SK-N-SH (cell line): Measurements from ENCODE around the gene SLC2A9.

Source experiments
- EZH2phosphoT487 ChIP-seq: fragments of 200-600 bp; sonication (generic); IDR thresholded peaks from 2 replicates; pipeline ENCODE4 v1.6.1; 2017; ENCODE audit warnings: low read depth, mixed run types, mild to moderate bottlenecking, antibody characterized with exemption, moderate library complexity, borderline replicate concordance
- FOSL2 ChIP-seq: IDR thresholded peaks from 2 replicates; pipeline ENCODE4 v1.4.0; 2012; ENCODE audit warnings: low read depth, mild to moderate bottlenecking, moderate library complexity, borderline replicate concordance
- GABPA ChIP-seq: IDR thresholded peaks from 2 replicates; pipeline ENCODE4 v1.4.0; 2012; ENCODE audit warnings: low read depth, mild to moderate bottlenecking
- JUND ChIP-seq: IDR thresholded peaks from 2 replicates; pipeline ENCODE4 v1.4.0; 2012
- MAX ChIP-seq: IDR thresholded peaks from 2 replicates; pipeline ENCODE4 v1.4.0; 2012; ENCODE audit warnings: low read depth
- RFX5 ChIP-seq: IDR thresholded peaks from 2 replicates; pipeline ENCODE4 v1.6.1; 2012; ENCODE audit warnings: mild to moderate bottlenecking, improper control_type of control experiment, low read length
- SIN3A ChIP-seq: IDR thresholded peaks from 2 replicates; pipeline ENCODE4 v1.6.1; 2012; ENCODE audit warnings: low read depth, mild to moderate bottlenecking, low read length, moderate library complexity, borderline replicate concordance
- TAF1 ChIP-seq: IDR thresholded peaks from 2 replicates; pipeline ENCODE4 v1.6.1; 2012; ENCODE audit warnings: low read depth, mild to moderate bottlenecking, low read length, moderate library complexity, borderline replicate concordance
- TF ChIP-seq, protein P1 (sequence below): fragments of 200-600 bp; sonication (generic); IDR thresholded peaks from 2 replicates; pipeline ENCODE4 v1.6.1; 2017; ENCODE audit warnings: antibody characterized with exemption, mild to moderate bottlenecking, moderate library complexity
- TF ChIP-seq, protein P2 (sequence below): IDR thresholded peaks from 2 replicates; pipeline ENCODE4 v1.4.0; 2012; ENCODE audit warnings: low read depth, borderline replicate concordance

GRCh38 chr4:10050261-10050661 is 29.0 kb upstream of the SLC2A9 start:
- no peak for TF ChIP-seq EZH2phosphoT487
- no peak for TF ChIP-seq MAX
- TF ChIP-seq SIN3A = no peak
- TF ChIP-seq, protein P1, sequence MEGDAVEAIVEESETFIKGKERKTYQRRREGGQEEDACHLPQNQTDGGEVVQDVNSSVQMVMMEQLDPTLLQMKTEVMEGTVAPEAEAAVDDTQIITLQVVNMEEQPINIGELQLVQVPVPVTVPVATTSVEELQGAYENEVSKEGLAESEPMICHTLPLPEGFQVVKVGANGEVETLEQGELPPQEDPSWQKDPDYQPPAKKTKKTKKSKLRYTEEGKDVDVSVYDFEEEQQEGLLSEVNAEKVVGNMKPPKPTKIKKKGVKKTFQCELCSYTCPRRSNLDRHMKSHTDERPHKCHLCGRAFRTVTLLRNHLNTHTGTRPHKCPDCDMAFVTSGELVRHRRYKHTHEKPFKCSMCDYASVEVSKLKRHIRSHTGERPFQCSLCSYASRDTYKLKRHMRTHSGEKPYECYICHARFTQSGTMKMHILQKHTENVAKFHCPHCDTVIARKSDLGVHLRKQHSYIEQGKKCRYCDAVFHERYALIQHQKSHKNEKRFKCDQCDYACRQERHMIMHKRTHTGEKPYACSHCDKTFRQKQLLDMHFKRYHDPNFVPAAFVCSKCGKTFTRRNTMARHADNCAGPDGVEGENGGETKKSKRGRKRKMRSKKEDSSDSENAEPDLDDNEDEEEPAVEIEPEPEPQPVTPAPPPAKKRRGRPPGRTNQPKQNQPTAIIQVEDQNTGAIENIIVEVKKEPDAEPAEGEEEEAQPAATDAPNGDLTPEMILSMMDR = no peak
- TF ChIP-seq GABPA = no peak
- no peak for TF ChIP-seq FOSL2
- TF ChIP-seq TAF1 = no peak
- TF ChIP-seq RFX5 = no peak
- TF ChIP-seq JUND = no peak
- TF ChIP-seq, protein P2, sequence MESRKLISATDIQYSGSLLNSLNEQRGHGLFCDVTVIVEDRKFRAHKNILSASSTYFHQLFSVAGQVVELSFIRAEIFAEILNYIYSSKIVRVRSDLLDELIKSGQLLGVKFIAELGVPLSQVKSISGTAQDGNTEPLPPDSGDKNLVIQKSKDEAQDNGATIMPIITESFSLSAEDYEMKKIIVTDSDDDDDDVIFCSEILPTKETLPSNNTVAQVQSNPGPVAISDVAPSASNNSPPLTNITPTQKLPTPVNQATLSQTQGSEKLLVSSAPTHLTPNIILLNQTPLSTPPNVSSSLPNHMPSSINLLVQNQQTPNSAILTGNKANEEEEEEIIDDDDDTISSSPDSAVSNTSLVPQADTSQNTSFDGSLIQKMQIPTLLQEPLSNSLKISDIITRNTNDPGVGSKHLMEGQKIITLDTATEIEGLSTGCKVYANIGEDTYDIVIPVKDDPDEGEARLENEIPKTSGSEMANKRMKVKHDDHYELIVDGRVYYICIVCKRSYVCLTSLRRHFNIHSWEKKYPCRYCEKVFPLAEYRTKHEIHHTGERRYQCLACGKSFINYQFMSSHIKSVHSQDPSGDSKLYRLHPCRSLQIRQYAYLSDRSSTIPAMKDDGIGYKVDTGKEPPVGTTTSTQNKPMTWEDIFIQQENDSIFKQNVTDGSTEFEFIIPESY = no peak
